ENCODE measurements around the gene DNAJA4. TPM values are rescaled to one million over a fixed set of nuclear protein-coding genes. Genes with fewer than 3 reads are reported as not detected.

DNAJA4 gene
- total RNA-seq, 4 donors from 2014 or later: 14.2 to 16.9 (median 16.4) TPM

GRCh38 chr15:78322243-78322642, 57.9 kb downstream of the DNAJA4 start:
- 33 to 53% methylated on average over 14 to 15 of the region's 15 CpGs for WGBS, 2 donors
- no peak for TF ChIP-seq CTCF (IDR thresholded peaks at IDR 0.05)
- no peak for TF ChIP-seq POLR2A (IDR thresholded peaks at IDR 0.05)
- TF ChIP-seq EP300 (IDR thresholded peaks at IDR 0.05): no peak
- Histone ChIP-seq H3K4me1 (peaks cover 0 to 7% (median 0%) of the 10 kb centered on the region in 4 donors), H3K36me3 (no peaks in the 10 kb centered on the region), H3K27me3 (no peaks in the 10 kb centered on the region), H3K27ac (peak overlapping the region in 1 of 4 donors; percentile 18), H3K4me3 (no peak overlapping the region), H3K9me3 (no peaks in the 10 kb centered on the region)
- no peak for DNase-seq (ENCODE audit: low spot score in 2 of 2)

- no peak for TF ChIP-seq EP300 (IDR thresholded peaks at IDR 0.05)
- no peak for TF ChIP-seq POLR2A (IDR thresholded peaks at IDR 0.05)
- no peak for TF ChIP-seq CTCF (IDR thresholded peaks at IDR 0.05)
- peaks cover 0 to 7% (median 0%) of the 10 kb centered on the region in 4 donors for H3K4me1 ChIP-seq
- no peaks in the 10 kb centered on the region for H3K27me3 ChIP-seq
- WGBS, 2 donors: 76 to 78% methylated on average over 17 to 19 of the region's 19 CpGs
- H3K4me3 ChIP-seq: no peak overlapping the region
- no peak for DNase-seq (ENCODE audit: low spot score in 2 of 2)
- H3K27ac ChIP-seq: peak overlapping the region in 1 of 4 donors; percentile 18
- H3K9me3 ChIP-seq: no peaks in the 10 kb centered on the region
- no peaks in the 10 kb centered on the region for H3K36me3 ChIP-seq
Measured at GRCh38 chr15:78322724-78323521, 58.6 kb downstream of the DNAJA4 start.

GRCh38 chr15:78323693-78324092, 59.3 kb downstream of the DNAJA4 start:
- WGBS, 2 donors: 88 to 91% methylated on average over 7 of the region's 7 CpGs
- peaks cover 0 to 7% (median 0%) of the 10 kb centered on the region in 4 donors for H3K4me1 ChIP-seq
- no peak overlapping the region for H3K27ac ChIP-seq

GRCh38 chr15:78324144-78324543, 59.8 kb downstream of the DNAJA4 start:
- no peak for DNase-seq (ENCODE audit: low spot score in 2 of 2)
- H3K36me3 ChIP-seq: no peaks in the 10 kb centered on the region
- 90 to 95% methylated on average over 5 of the region's 5 CpGs for WGBS, 2 donors
- H3K4me3 ChIP-seq: no peak overlapping the region
- H3K9me3 ChIP-seq: no peaks in the 10 kb centered on the region
- H3K4me1 ChIP-seq: peaks cover 0 to 7% (median 0%) of the 10 kb centered on the region in 4 donors
- no peak for TF ChIP-seq EP300 (IDR thresholded peaks at IDR 0.05)
- TF ChIP-seq POLR2A (IDR thresholded peaks at IDR 0.05): no peak
- no peak for TF ChIP-seq CTCF (IDR thresholded peaks at IDR 0.05)
- no peak overlapping the region for H3K27ac ChIP-seq
- H3K27me3 ChIP-seq: no peaks in the 10 kb centered on the region

More at GRCh38 chr15:78323693-78324092, 59.3 kb downstream of the DNAJA4 start:
- no peak for DNase-seq (ENCODE audit: low spot score in 2 of 2)
- TF ChIP-seq POLR2A (IDR thresholded peaks at IDR 0.05) (no peak), CTCF (IDR thresholded peaks at IDR 0.05) (no peak), EP300 (IDR thresholded peaks at IDR 0.05) (no peak)
- Histone ChIP-seq H3K36me3 (no peaks in the 10 kb centered on the region), H3K9me3 (no peaks in the 10 kb centered on the region), H3K4me3 (no peak overlapping the region), H3K27me3 (no peaks in the 10 kb centered on the region)

- Histone ChIP-seq H3K9me3 (no peaks in the 10 kb centered on the region), H3K4me3 (no peak overlapping the region), H3K27me3 (no peaks in the 10 kb centered on the region), H3K36me3 (no peaks in the 10 kb centered on the region), H3K27ac (no peak overlapping the region), H3K4me1 (peaks cover 0 to 7% (median 0%) of the 10 kb centered on the region in 4 donors)
- no peak for DNase-seq (ENCODE audit: low spot score in 2 of 2)
- 40 to 46% methylated on average over 7 of the region's 7 CpGs for WGBS, 2 donors
- TF ChIP-seq EP300 (IDR thresholded peaks at IDR 0.05): no peak
- no peak for TF ChIP-seq POLR2A (IDR thresholded peaks at IDR 0.05)
- TF ChIP-seq CTCF (IDR thresholded peaks at IDR 0.05): no peak
Measured at GRCh38 chr15:78325092-78325843, 60.9 kb downstream of the DNAJA4 start.
